Ishikawa (cell line): Measurements from ENCODE around the gene TTC38.

ENCODE experiments used
- CEBPB ChIP-seq: IDR thresholded peaks from 2 replicates; pipeline ENCODE4 v1.6.1; 2012
- EGR1 ChIP-seq: IDR thresholded peaks from 2 replicates; pipeline ENCODE4 v1.6.1; 2012
- EP300 ChIP-seq: IDR thresholded peaks from 2 replicates; pipeline ENCODE4 v1.6.1; 2012; ENCODE audit warnings: borderline replicate concordance
- RAD21 ChIP-seq: IDR thresholded peaks from 2 replicates; pipeline ENCODE4 v1.6.1; 2012; ENCODE audit warnings: low read depth
- TAF1 ChIP-seq: IDR thresholded peaks from 2 replicates; pipeline ENCODE4 v1.6.1; 2012; ENCODE audit warnings: low read depth, mild to moderate bottlenecking
- TCF12 ChIP-seq: IDR thresholded peaks from 2 replicates; pipeline ENCODE4 v1.6.1; 2012; ENCODE audit warnings: low read depth
- YY1 ChIP-seq: IDR thresholded peaks from 2 replicates; pipeline ENCODE4 v1.6.1; 2012; ENCODE audit warnings: low read depth
- TF ChIP-seq, protein P1 (sequence below): IDR thresholded peaks from 2 replicates; pipeline ENCODE4 v1.6.1; 2012; ENCODE audit warnings: low read depth, mild to moderate bottlenecking
- TF ChIP-seq, protein P2 (sequence below): IDR thresholded peaks from 2 replicates; pipeline ENCODE4 v1.6.1; 2012

DNA sequence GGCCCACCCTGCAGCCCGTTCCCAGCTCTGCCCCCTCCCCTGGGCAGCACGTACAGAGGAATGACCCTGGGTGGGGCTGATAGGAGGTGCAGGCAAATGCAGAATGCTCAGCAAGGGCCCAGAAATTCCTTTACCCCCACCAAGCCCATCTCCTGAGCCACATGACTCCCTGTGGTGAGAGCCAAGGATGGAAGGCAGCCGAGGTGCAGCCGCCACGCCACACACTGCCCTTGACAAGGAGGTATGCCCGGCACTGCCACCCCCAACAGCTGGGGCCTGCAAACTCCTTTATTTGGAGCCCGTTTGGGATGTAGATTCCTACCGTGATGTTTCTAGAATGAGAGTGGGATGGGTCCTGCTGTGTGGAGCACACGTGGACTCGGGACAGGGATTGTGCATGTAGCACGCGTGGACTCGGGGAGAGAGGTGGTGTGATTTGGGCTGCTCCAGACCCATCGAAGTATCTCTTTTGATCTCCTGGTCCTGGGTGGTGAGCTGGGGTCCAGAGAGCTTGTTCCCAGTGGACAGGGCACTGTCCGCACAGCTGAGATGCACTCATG is 41.8 kb downstream of the TTC38 start:
- TF ChIP-seq, protein P1, sequence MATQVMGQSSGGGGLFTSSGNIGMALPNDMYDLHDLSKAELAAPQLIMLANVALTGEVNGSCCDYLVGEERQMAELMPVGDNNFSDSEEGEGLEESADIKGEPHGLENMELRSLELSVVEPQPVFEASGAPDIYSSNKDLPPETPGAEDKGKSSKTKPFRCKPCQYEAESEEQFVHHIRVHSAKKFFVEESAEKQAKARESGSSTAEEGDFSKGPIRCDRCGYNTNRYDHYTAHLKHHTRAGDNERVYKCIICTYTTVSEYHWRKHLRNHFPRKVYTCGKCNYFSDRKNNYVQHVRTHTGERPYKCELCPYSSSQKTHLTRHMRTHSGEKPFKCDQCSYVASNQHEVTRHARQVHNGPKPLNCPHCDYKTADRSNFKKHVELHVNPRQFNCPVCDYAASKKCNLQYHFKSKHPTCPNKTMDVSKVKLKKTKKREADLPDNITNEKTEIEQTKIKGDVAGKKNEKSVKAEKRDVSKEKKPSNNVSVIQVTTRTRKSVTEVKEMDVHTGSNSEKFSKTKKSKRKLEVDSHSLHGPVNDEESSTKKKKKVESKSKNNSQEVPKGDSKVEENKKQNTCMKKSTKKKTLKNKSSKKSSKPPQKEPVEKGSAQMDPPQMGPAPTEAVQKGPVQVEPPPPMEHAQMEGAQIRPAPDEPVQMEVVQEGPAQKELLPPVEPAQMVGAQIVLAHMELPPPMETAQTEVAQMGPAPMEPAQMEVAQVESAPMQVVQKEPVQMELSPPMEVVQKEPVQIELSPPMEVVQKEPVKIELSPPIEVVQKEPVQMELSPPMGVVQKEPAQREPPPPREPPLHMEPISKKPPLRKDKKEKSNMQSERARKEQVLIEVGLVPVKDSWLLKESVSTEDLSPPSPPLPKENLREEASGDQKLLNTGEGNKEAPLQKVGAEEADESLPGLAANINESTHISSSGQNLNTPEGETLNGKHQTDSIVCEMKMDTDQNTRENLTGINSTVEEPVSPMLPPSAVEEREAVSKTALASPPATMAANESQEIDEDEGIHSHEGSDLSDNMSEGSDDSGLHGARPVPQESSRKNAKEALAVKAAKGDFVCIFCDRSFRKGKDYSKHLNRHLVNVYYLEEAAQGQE, result no peak
- TF ChIP-seq YY1, result no peak
- TF ChIP-seq EP300, result no peak
- TF ChIP-seq EGR1, result no peak
- no peak for TF ChIP-seq TAF1
- TF ChIP-seq CEBPB, result no peak
- TF ChIP-seq, protein P2, sequence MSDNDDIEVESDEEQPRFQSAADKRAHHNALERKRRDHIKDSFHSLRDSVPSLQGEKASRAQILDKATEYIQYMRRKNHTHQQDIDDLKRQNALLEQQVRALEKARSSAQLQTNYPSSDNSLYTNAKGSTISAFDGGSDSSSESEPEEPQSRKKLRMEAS, result no peak
- TF ChIP-seq TCF12, result no peak
- TF ChIP-seq RAD21, result no peak
